GM10248 (cell line): ENCODE data around the gene ZSCAN20.

Experiments
- CTCF ChIA-PET: fragments of 300-600 bp; sonication (Branson Sonifier 250); formaldehyde crosslinking; extraction: SDS; loops from one replicate; lab custom pipeline; 2021; ENCODE audit warnings: antibody characterized with exemption; lab: Yijun Ruan, JAX
- POLR2A ChIA-PET: fragments of 350-650 bp; sonication (Branson Sonifier 250); formaldehyde crosslinking; extraction: SDS; loops from one replicate; lab custom pipeline; 2020; ENCODE audit warnings: antibody characterized with exemption; lab: Yijun Ruan, JAX
- DNase-seq: peaks from one replicate; pipeline ENCODE4 v3.0.0; 2012; ENCODE audit errors: extremely low spot score
- CTCF ChIP-seq: IDR thresholded peaks from 2 replicates; pipeline ENCODE4 v1.5.1; 2012; ENCODE audit warnings: mild to moderate bottlenecking, low read depth; ENCODE audit errors: extremely low read depth, missing control alignments, control extremely low read depth

ZSCAN20 gene

GRCh38 chr1:33455539-33456501, 16.6 kb upstream of the ZSCAN20 start:
- DNase-seq: peak; percentile 70

GRCh38 chr1:33456502-33456886, 16.0 kb upstream of the ZSCAN20 start:
- CTCF ChIA-PET: interaction anchor here (0.7 to 3.3 kb wide), 13 partner anchors 10 to 343 kb away, joined by 3 to 15 read pairs (median 3); no protein-coding TSS in a partner anchor
- no peak for TF ChIP-seq CTCF
- no peak for DNase-seq
- POLR2A ChIA-PET: no interaction called here

More at GRCh38 chr1:33455539-33456501, 16.6 kb upstream of the ZSCAN20 start:
- POLR2A ChIA-PET: interaction anchor here (0.6 kb wide), 1 partner anchor 1391 kb away, joined by 3 read pairs; no protein-coding TSS in a partner anchor
- TF ChIP-seq CTCF: peak; percentile 70
- CTCF ChIA-PET: interaction anchor here (0.7 to 3.3 kb wide), 15 partner anchors 9 to 343 kb away, joined by 3 to 15 read pairs (median 3); no protein-coding TSS in a partner anchor

GRCh38 chr1:33459691-33460090, 12.8 kb upstream of the ZSCAN20 start:
- ChIA-PET CTCF (interaction anchor here (1.4 to 5.7 kb wide), 2 partner anchors 11 to 86 kb away, joined by 3 to 65 read pairs; partner anchors contain the start of gene ZSCAN20), POLR2A (no interaction called here)

GRCh38 chr1:33460144-33460543, 12.3 kb upstream of the ZSCAN20 start:
- no peak for TF ChIP-seq CTCF
- ChIA-PET CTCF (interaction anchor here (1.4 to 5.7 kb wide), 3 partner anchors 11 to 87 kb away, joined by 3 to 65 read pairs (median 3); partner anchors contain the start of gene ZSCAN20), POLR2A (interaction anchor here (1.2 kb wide), 1 partner anchor 18 kb away, joined by 3 read pairs; no protein-coding TSS in a partner anchor)
- DNase-seq: no peak

More at GRCh38 chr1:33459691-33460090, 12.8 kb upstream of the ZSCAN20 start:
- DNase-seq: no peak
- no peak for TF ChIP-seq CTCF

- peak; percentile 73 for DNase-seq
- ChIA-PET CTCF (interaction anchor here (1.4 to 5.7 kb wide), 2 partner anchors 10 to 32 kb away, joined by 3 to 65 read pairs; partner anchors contain the start of gene ZSCAN20), POLR2A (interaction anchor here (1.2 kb wide), 1 partner anchor 19 kb away, joined by 3 read pairs; no protein-coding TSS in a partner anchor)
- TF ChIP-seq CTCF: no peak
Measured at GRCh38 chr1:33460947-33461629, 11.4 kb upstream of the ZSCAN20 start.
